ENCODE measurements around the gene POLR2E. TPM values are rescaled to one million over a fixed set of nuclear protein-coding genes. Genes with fewer than 3 reads are reported as not detected.

The POLR2E gene
- total RNA-seq, 2 experiments from 2014 or later: 271 to 282 TPM

DNA sequence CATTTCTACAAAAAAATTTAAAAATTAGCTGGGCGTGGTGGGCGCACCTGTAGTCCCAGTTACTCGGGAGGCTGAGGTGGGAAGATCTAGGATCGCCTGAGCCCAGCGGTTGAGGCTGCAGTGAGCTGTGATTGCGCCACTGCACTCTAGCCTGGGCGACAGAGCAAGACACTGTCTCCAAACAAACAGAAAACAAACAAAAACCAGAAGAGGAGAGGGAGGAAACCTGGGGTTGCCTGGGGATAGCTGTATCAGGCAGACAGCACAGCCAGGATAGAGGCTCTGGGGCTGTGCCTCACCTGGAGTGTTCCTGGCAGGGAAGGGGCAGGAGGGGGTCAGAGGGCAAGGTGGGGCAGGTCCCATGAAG lies 2.6 kb upstream of the POLR2E start:
- Mint-ChIP-seq H3K4me1 (ENCODE audit: low read depth) (peaks cover 69% of the 10 kb centered on the region), H3K27me3 (no peaks in the 10 kb centered on the region), H3K9me3 (peaks cover 3% of the 10 kb centered on the region), H3K27ac (peak overlapping the region; percentile 48), H3K36me3 (ENCODE audit: low read depth) (peaks cover 23% of the 10 kb centered on the region), H3K4me3 (no peak overlapping the region)
- no peak for DNase-seq
- TF ChIP-seq, protein P1, sequence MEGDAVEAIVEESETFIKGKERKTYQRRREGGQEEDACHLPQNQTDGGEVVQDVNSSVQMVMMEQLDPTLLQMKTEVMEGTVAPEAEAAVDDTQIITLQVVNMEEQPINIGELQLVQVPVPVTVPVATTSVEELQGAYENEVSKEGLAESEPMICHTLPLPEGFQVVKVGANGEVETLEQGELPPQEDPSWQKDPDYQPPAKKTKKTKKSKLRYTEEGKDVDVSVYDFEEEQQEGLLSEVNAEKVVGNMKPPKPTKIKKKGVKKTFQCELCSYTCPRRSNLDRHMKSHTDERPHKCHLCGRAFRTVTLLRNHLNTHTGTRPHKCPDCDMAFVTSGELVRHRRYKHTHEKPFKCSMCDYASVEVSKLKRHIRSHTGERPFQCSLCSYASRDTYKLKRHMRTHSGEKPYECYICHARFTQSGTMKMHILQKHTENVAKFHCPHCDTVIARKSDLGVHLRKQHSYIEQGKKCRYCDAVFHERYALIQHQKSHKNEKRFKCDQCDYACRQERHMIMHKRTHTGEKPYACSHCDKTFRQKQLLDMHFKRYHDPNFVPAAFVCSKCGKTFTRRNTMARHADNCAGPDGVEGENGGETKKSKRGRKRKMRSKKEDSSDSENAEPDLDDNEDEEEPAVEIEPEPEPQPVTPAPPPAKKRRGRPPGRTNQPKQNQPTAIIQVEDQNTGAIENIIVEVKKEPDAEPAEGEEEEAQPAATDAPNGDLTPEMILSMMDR (IDR thresholded peaks at IDR 0.05): no peak
- ATAC-seq: no peak
- POLR2A ChIA-PET: interaction anchor here (0.6 to 1.6 kb wide), 8 partner anchors 13 to 172 kb away, joined by 3 to 6 read pairs (median 3); no protein-coding TSS in a partner anchor
- CTCF ChIA-PET: interaction anchor here (1.3 kb wide), 1 partner anchor 33 kb away, joined by 3 read pairs; no protein-coding TSS in a partner anchor
- intact Hi-C loops (cut with micrococcal nuclease): no loop called here

DNA sequence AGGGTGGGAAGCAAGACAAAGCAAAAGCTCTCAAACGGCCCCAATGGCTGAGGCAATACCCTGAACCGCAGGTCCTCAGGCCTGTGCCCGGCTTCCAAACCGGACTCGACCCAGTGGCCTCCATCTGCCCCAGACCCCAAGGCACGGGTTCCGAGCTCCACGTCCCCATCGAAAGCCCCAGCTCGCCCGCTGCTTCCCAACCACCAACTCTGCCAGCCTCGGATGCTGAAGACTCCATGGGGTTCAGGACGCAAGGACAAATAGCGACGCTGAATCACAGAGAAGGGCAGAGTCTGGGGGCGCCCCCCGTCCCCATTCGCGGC lies 559 bp downstream of the POLR2E start:
- intact Hi-C loops (cut with micrococcal nuclease): no loop called here
- Mint-ChIP-seq H3K4me3 (peak overlapping the region; percentile 90), H3K9me3 (no peaks in the 10 kb centered on the region), H3K4me1 (ENCODE audit: low read depth) (peaks cover 60% of the 10 kb centered on the region), H3K36me3 (ENCODE audit: low read depth) (peaks cover 27% of the 10 kb centered on the region), H3K27me3 (no peaks in the 10 kb centered on the region), H3K27ac (peak overlapping the region; percentile 87)
- DNase-seq (peak; percentile 64), ATAC-seq (peak; percentile 3)
- TF ChIP-seq, protein P1 (IDR thresholded peaks at IDR 0.05): no peak
- POLR2A ChIA-PET: interaction anchor here (0.9 to 4.8 kb wide), 9 partner anchors 13 to 144 kb away, joined by 3 to 72 read pairs (median 4); partner anchors contain the start of genes ARHGAP45 and CBARP
- CTCF ChIA-PET: interaction anchor here (1.0 to 1.8 kb wide), 5 partner anchors 14 to 150 kb away, joined by 3 to 6 read pairs (median 4); no protein-coding TSS in a partner anchor

DNA sequence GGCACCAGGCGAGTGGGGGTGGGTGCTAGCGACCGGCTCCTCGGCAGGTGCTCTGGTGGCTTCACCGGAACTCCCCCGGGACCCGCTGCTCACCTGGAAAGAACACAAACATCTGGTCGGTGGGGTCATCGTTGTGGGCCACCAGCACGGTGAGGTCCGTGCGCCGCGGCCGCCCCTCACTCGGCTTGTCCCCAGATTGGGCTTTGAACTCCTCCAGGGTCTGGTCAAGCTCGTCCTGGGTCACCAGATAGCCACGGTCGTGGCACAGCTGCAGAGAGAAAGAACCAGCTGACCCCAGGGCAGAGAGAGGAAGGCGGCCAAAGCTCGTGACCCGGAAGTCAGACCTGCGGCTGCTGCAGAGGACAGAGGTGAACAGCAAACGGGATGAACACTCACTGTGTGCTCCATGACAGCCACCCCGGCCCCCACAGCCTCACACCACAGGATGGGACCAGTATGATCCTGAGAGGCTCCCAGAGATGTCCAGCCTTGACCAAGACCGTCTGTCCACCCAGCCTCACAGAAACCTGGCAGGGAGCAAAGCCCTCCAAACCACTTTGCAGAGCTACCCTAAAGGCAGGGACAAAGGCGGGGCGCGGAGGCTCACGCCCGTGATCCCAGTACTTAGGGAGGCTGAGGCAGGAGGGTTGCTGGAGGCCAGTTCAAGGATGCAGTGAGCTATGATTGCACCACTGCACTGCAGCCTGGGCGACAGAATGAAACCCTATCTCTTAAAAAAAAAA lies 1.2 kb downstream of the POLR2E start:
- H3K4me1 Mint-ChIP-seq (ENCODE audit: low read depth): peaks cover 59% of the 10 kb centered on the region
- no peaks in the 10 kb centered on the region for H3K9me3 Mint-ChIP-seq
- CTCF ChIA-PET: interaction anchor here (1.0 to 1.8 kb wide), 5 partner anchors 13 to 150 kb away, joined by 3 to 6 read pairs (median 4); no protein-coding TSS in a partner anchor
- no peak for ATAC-seq
- peak overlapping the region; percentile 90 for H3K4me3 Mint-ChIP-seq
- peaks cover 31% of the 10 kb centered on the region for H3K36me3 Mint-ChIP-seq (ENCODE audit: low read depth)
- TF ChIP-seq, protein P1 (IDR thresholded peaks at IDR 0.05): no peak
- H3K27me3 Mint-ChIP-seq: no peaks in the 10 kb centered on the region
- no peak for DNase-seq
- H3K27ac Mint-ChIP-seq: peak overlapping the region; percentile 87
- POLR2A ChIA-PET: interaction anchor here (0.6 to 4.8 kb wide), 11 partner anchors 12 to 145 kb away, joined by 3 to 72 read pairs (median 3); partner anchors contain the start of genes ARHGAP45 and CBARP
- intact Hi-C loops (cut with micrococcal nuclease): no loop called here

DNA sequence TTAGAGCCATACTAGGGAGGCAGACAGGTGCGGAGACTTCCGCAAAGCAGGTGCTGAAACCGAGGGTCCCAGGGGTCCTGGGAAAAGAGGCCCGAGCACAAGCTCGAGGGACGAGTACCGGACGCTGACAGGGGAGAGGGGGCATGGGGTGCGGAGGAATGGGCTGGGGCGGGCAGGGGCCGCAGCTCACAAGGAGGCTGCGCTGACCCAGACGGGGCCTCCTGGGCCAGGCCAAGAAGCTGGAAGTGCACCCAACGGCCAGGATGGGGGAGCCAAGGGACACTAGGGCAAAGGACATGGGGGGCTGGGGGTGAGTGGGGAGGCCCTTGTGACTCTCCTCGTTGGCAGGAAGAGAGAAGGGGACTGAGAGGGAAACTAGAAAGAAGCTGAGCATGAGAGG lies 1.8 kb downstream of the POLR2E start:
- Mint-ChIP-seq H3K36me3 (ENCODE audit: low read depth) (peaks cover 36% of the 10 kb centered on the region), H3K9me3 (no peaks in the 10 kb centered on the region), H3K4me3 (peak overlapping the region; percentile 90), H3K27me3 (no peaks in the 10 kb centered on the region), H3K27ac (peak overlapping the region; percentile 87), H3K4me1 (ENCODE audit: low read depth) (peaks cover 59% of the 10 kb centered on the region)
- ATAC-seq (no peak), DNase-seq (no peak)
- intact Hi-C loops (cut with micrococcal nuclease): no loop called here
- CTCF ChIA-PET: interaction anchor here (1.2 to 1.8 kb wide), 5 partner anchors 13 to 151 kb away, joined by 3 to 6 read pairs (median 4); partner anchors contain the start of gene ARHGAP45
- TF ChIP-seq, protein P1 (IDR thresholded peaks at IDR 0.05): no peak
- POLR2A ChIA-PET: interaction anchor here (1.1 to 4.8 kb wide), 6 partner anchors 11 to 66 kb away, joined by 3 to 72 read pairs (median 6); partner anchors contain the start of gene ARHGAP45

Data from activated CD8-positive, alpha-beta T cell treated with anti-CD3 and anti-CD28 coated beads for 36 hours (primary cell).